Fibroblast of skin of left biceps (primary cell): Measurements from ENCODE around the gene DAAM1.

Experiments
- DNase-seq, 2 experiments: peaks; one replicate each; pipeline ENCODE4 v3.0.0-alpha.2; 2013; ENCODE audit warnings: low read depth in 2 of 2

Gene DAAM1

GRCh38 chr14:59188461-59189090 lies at the start of gene DAAM1:
Gene DAAM1 (plus strand): TSS chr14:59188667. CDS start chr14:59263478, 74,811 bp downstream.
- peak; percentile 94 to 95 for DNase-seq

- no peak for DNase-seq
Measured at GRCh38 chr14:59139324-59139723, 49.1 kb upstream of the DAAM1 start.

- no peak for DNase-seq
Measured at GRCh38 chr14:59140106-59140843, 48.2 kb upstream of the DAAM1 start.

- DNase-seq: no peak
Measured at GRCh38 chr14:59146484-59146883, 42.0 kb upstream of the DAAM1 start.

- no peak for DNase-seq
Measured at GRCh38 chr14:59147007-59147406, 41.5 kb upstream of the DAAM1 start.

GRCh38 chr14:59148334-59148900 lies 40.0 kb upstream of the DAAM1 start:
- DNase-seq: no peak

GRCh38 chr14:59150990-59151389 lies 37.5 kb upstream of the DAAM1 start:
- no peak for DNase-seq

GRCh38 chr14:59154373-59154772 lies 34.1 kb upstream of the DAAM1 start:
- no peak for DNase-seq

GRCh38 chr14:59155886-59156285 lies 32.6 kb upstream of the DAAM1 start:
- DNase-seq: no peak

- DNase-seq: no peak
Measured at GRCh38 chr14:59159169-59159568, 29.3 kb upstream of the DAAM1 start.

GRCh38 chr14:59160506-59160905 lies 28.0 kb upstream of the DAAM1 start:
- DNase-seq: no peak

GRCh38 chr14:59161561-59162175 lies 26.8 kb upstream of the DAAM1 start:
- peak; percentile 47 to 48 for DNase-seq

GRCh38 chr14:59166258-59166657 lies 22.2 kb upstream of the DAAM1 start:
- no peak for DNase-seq

- DNase-seq: no peak
Measured at GRCh38 chr14:59175404-59175803, 13.1 kb upstream of the DAAM1 start.

GRCh38 chr14:59176765-59177164 lies 11.7 kb upstream of the DAAM1 start:
- DNase-seq: no peak

- no peak for DNase-seq
Measured at GRCh38 chr14:59177262-59177661, 11.2 kb upstream of the DAAM1 start.

GRCh38 chr14:59181791-59182190 lies 6.7 kb upstream of the DAAM1 start:
- no peak for DNase-seq

GRCh38 chr14:59182641-59183040 lies 5.8 kb upstream of the DAAM1 start:
- no peak for DNase-seq

GRCh38 chr14:59183150-59183549 lies 5.3 kb upstream of the DAAM1 start:
- DNase-seq: no peak

GRCh38 chr14:59184396-59184795 lies 4.1 kb upstream of the DAAM1 start:
- DNase-seq: no peak

- no peak for DNase-seq
Measured at GRCh38 chr14:59185676-59186075, 2.8 kb upstream of the DAAM1 start.

- DNase-seq: no peak
Measured at GRCh38 chr14:59186306-59186705, 2.2 kb upstream of the DAAM1 start.

GRCh38 chr14:59187118-59187517 lies 1.3 kb upstream of the DAAM1 start:
- no peak for DNase-seq
